Neutrophil (primary cell): ENCODE results near the gene AGA.

ENCODE experiments used
- H3K27ac ChIP-seq: fragments of 200-600 bp; sonication (generic); 2 replicates; pipeline ENCODE4 v1.5.1; 2016; ENCODE audit warnings: mild to moderate bottlenecking, moderate library complexity
- H3K27me3 ChIP-seq: fragments of 200-600 bp; sonication (generic); 2 replicates; pipeline ENCODE4 v1.6.0; 2016; ENCODE audit warnings: mild to moderate bottlenecking
- H3K36me3 ChIP-seq: fragments of 200-600 bp; sonication (generic); 2 replicates; pipeline ENCODE4 v1.5.1; 2017
- H3K4me1 ChIP-seq, 2 experiments: fragments of 200-600 bp in 1 of 2; sonication (generic) in 1 of 2; 1 replicate in 1 of 2; 2 replicates in 1 of 2; pipeline versions ENCODE4 v1.5.1 to v1.6.1; 2013 to 2016; ENCODE audit warnings: low read depth in 1 of 2, low read length in 1 of 2, mild to moderate bottlenecking in 1 of 2, moderate library complexity in 1 of 2; ENCODE audit not compliant: control insufficient read depth in 1 of 2, insufficient read depth in 1 of 2
- H3K4me3 ChIP-seq, 2 experiments: fragments of 200-600 bp in 1 of 2; sonication (generic) in 1 of 2; 1 replicate in 1 of 2; 2 replicates in 1 of 2; pipeline ENCODE4 v1.5.1; 2013 to 2016; ENCODE audit warnings: low read depth in 1 of 2, low read length in 1 of 2, mild to moderate bottlenecking in 1 of 2, moderate library complexity in 1 of 2
- H3K9me3 ChIP-seq: fragments of 200-600 bp; sonication (generic); 2 replicates; pipeline ENCODE4 v1.5.1; 2016
- CTCF ChIP-seq: fragments of 200-600 bp; sonication (generic); IDR thresholded peaks from 2 replicates; pipeline ENCODE4 v1.5.1; 2016; ENCODE audit warnings: antibody characterized with exemption

AGA gene

GRCh38 chr4:177441803-177442622 lies at the start of gene AGA:
TSS of gene AGA (minus strand) at chr4:177442437. CDS start at chr4:177442375, 62 bp downstream.
- peaks cover 26% of the 10 kb centered on the region in 2 experiments for H3K4me1 ChIP-seq
- H3K9me3 ChIP-seq: no peaks in the 10 kb centered on the region
- no peak for TF ChIP-seq CTCF
- H3K27ac ChIP-seq: peak within 1 kb of the TSS; percentile 90
- no peaks in the 10 kb centered on the region for H3K27me3 ChIP-seq
- peak within 1 kb of the TSS; percentile 77 to 79 for H3K4me3 ChIP-seq
- peaks cover 13% of the 10 kb centered on the region for H3K36me3 ChIP-seq

GRCh38 chr4:177492022-177492421 lies 49.8 kb upstream of the AGA start:
- H3K27ac ChIP-seq: no peak overlapping the region
- H3K27me3 ChIP-seq: no peaks in the 10 kb centered on the region
- no peak overlapping the region for H3K4me3 ChIP-seq
- TF ChIP-seq CTCF: no peak
- no peaks in the 10 kb centered on the region for H3K36me3 ChIP-seq
- H3K4me1 ChIP-seq: peaks cover 8 to 12% of the 10 kb centered on the region in 2 experiments
- H3K9me3 ChIP-seq: no peaks in the 10 kb centered on the region

- H3K27me3 ChIP-seq: no peaks in the 10 kb centered on the region
- no peak for TF ChIP-seq CTCF
- H3K36me3 ChIP-seq: no peaks in the 10 kb centered on the region
- H3K4me3 ChIP-seq: no peak overlapping the region
- no peak overlapping the region for H3K27ac ChIP-seq
- peaks cover 8 to 12% of the 10 kb centered on the region in 2 experiments for H3K4me1 ChIP-seq
- H3K9me3 ChIP-seq: no peaks in the 10 kb centered on the region
Measured at GRCh38 chr4:177490769-177491168, 48.5 kb upstream of the AGA start.

- no peaks in the 10 kb centered on the region for H3K9me3 ChIP-seq
- no peak overlapping the region for H3K27ac ChIP-seq
- no peak overlapping the region for H3K4me3 ChIP-seq
- H3K4me1 ChIP-seq: peaks cover 16 to 20% of the 10 kb centered on the region in 2 experiments
- no peak for TF ChIP-seq CTCF
- no peaks in the 10 kb centered on the region for H3K36me3 ChIP-seq
- no peaks in the 10 kb centered on the region for H3K27me3 ChIP-seq
Measured at GRCh38 chr4:177489471-177490246, 47.4 kb upstream of the AGA start.

- Histone ChIP-seq H3K27ac (no peak overlapping the region), H3K4me3 (no peak overlapping the region), H3K9me3 (no peaks in the 10 kb centered on the region), H3K36me3 (no peaks in the 10 kb centered on the region), H3K4me1 (peaks cover 33 to 37% of the 10 kb centered on the region in 2 experiments), H3K27me3 (no peaks in the 10 kb centered on the region)
- no peak for TF ChIP-seq CTCF
Measured at GRCh38 chr4:177487977-177488376, 45.7 kb upstream of the AGA start.
